ENCODE results near the gene DRD2. TPM values are rescaled to one million over a fixed set of nuclear protein-coding genes. Genes with fewer than 3 reads are reported as not detected.

DRD2 gene
- total and polyA plus RNA-seq, 2 of the 13 experiments (the other 11 are each of a cell fraction or from before 2014, with no cell fraction given): not detected

- 50% methylated on average over 6 of the region's 6 CpGs for WGBS (ENCODE audit: low lambda C conversion rate)
- CTCF ChIA-PET (ENCODE audit: low intra/inter-chr PET ratio, low total read pairs): no interaction called here
- H4K20me1 ChIP-seq (ENCODE audit: insufficient read depth, low read length): no peaks in the 10 kb centered on the region
- in situ Hi-C loops (cut with HindIII; ENCODE audit: extremely low pct_ligation_motif_present, low pct_unique_long_range_greater_than_20kb) (no loop called here), intact Hi-C loops (cut with micrococcal nuclease; ENCODE audit: unreplicated experiment) (no loop called here)
- H3K27me3 ChIP-seq (ENCODE audit: control insufficient read depth in 1 of 2, insufficient read depth in 2 of 2, low read length in 2 of 2): peaks cover 0 to 3% of the 10 kb centered on the region in 2 experiments; a peak in 1 of 5 replicates
- H2AFZ ChIP-seq (ENCODE audit: low read length): no peak overlapping the region
- POLR2A ChIA-PET: no interaction called here
- no peaks in the 10 kb centered on the region for H3K4me1 ChIP-seq (ENCODE audit: insufficient read depth, low read length)
- no peak overlapping the region for H3K27ac ChIP-seq (ENCODE audit: extremely low read length, insufficient read depth, low read length)
- no peaks in the 10 kb centered on the region for H3K36me3 ChIP-seq (replicated peaks in 1 of 2; ENCODE audit: control insufficient read depth in 1 of 2, insufficient read depth in 2 of 2, low read length in 2 of 2)
- ATAC-seq: no peak
- no peak overlapping the region for H3K9ac ChIP-seq (ENCODE audit: insufficient read depth, low read depth, low read length)
- BruUV-seq (replicated peaks): no TSS peak
- FAIRE-seq: no peak
- TF ChIP-seq, protein P1, sequence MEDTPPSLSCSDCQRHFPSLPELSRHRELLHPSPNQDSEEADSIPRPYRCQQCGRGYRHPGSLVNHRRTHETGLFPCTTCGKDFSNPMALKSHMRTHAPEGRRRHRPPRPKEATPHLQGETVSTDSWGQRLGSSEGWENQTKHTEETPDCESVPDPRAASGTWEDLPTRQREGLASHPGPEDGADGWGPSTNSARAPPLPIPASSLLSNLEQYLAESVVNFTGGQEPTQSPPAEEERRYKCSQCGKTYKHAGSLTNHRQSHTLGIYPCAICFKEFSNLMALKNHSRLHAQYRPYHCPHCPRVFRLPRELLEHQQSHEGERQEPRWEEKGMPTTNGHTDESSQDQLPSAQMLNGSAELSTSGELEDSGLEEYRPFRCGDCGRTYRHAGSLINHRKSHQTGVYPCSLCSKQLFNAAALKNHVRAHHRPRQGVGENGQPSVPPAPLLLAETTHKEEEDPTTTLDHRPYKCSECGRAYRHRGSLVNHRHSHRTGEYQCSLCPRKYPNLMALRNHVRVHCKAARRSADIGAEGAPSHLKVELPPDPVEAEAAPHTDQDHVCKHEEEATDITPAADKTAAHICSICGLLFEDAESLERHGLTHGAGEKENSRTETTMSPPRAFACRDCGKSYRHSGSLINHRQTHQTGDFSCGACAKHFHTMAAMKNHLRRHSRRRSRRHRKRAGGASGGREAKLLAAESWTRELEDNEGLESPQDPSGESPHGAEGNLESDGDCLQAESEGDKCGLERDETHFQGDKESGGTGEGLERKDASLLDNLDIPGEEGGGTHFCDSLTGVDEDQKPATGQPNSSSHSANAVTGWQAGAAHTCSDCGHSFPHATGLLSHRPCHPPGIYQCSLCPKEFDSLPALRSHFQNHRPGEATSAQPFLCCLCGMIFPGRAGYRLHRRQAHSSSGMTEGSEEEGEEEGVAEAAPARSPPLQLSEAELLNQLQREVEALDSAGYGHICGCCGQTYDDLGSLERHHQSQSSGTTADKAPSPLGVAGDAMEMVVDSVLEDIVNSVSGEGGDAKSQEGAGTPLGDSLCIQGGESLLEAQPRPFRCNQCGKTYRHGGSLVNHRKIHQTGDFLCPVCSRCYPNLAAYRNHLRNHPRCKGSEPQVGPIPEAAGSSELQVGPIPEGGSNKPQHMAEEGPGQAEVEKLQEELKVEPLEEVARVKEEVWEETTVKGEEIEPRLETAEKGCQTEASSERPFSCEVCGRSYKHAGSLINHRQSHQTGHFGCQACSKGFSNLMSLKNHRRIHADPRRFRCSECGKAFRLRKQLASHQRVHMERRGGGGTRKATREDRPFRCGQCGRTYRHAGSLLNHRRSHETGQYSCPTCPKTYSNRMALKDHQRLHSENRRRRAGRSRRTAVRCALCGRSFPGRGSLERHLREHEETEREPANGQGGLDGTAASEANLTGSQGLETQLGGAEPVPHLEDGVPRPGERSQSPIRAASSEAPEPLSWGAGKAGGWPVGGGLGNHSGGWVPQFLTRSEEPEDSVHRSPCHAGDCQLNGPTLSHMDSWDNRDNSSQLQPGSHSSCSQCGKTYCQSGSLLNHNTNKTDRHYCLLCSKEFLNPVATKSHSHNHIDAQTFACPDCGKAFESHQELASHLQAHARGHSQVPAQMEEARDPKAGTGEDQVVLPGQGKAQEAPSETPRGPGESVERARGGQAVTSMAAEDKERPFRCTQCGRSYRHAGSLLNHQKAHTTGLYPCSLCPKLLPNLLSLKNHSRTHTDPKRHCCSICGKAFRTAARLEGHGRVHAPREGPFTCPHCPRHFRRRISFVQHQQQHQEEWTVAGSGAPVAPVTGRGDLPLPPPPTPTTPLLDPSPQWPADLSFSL (CRISPR knock-in tag; IDR thresholded peaks at IDR 0.05): no peak
- TF ChIP-seq, protein P2, sequence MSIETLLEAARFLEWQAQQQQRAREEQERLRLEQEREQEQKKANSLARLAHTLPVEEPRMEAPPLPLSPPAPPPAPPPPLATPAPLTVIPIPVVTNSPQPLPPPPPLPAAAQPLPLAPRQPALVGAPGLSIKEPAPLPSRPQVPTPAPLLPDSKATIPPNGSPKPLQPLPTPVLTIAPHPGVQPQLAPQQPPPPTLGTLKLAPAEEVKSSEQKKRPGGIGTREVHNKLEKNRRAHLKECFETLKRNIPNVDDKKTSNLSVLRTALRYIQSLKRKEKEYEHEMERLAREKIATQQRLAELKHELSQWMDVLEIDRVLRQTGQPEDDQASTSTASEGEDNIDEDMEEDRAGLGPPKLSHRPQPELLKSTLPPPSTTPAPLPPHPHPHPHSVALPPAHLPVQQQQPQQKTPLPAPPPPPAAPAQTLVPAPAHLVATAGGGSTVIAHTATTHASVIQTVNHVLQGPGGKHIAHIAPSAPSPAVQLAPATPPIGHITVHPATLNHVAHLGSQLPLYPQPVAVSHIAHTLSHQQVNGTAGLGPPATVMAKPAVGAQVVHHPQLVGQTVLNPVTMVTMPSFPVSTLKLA (IDR thresholded peaks at IDR 0.05): peak; percentile 44
- DNase-seq (ENCODE audit: low spot score): no peak
- no peaks in the 10 kb centered on the region for H3K79me2 ChIP-seq (ENCODE audit: insufficient read depth, low read length)
- no peak overlapping the region for H3K4me2 ChIP-seq (ENCODE audit: low read depth, low read length)
- no peak overlapping the region for H3K4me3 ChIP-seq (replicated peaks in 1 of 3; ENCODE audit: insufficient read depth in 1 of 3, low read depth in 2 of 3, low read length in 3 of 3)
- no peaks in the 10 kb centered on the region for H3K9me3 ChIP-seq (ENCODE audit: low read length)
These were observed 42.2 kb upstream of the DRD2 start for GRCh38 chr11:113517361-113517760.
